ENCODE measurements around the gene CCDC144A.
"Not testable (repeated sequence)": the region's sequence is repeated elsewhere in the genome, so short reads cannot be mapped to it uniquely, and the experiment has no call there.

GRCh38 chr17:16807620-16808019, 117.6 kb downstream of the CCDC144A start:
- TF ChIP-seq FOXK2, FOXA1, SUZ12, SP1, TARDBP (IDR thresholded peaks at IDR 0.05): not testable (repeated sequence)
